Measurements from ENCODE around the gene PACRG. TPM values are rescaled to one million over a fixed set of nuclear protein-coding genes. Genes with fewer than 3 reads are reported as not detected.

Gene PACRG
- total RNA-seq, 1 donor from 2014 or later = 0.17 TPM

DNA sequence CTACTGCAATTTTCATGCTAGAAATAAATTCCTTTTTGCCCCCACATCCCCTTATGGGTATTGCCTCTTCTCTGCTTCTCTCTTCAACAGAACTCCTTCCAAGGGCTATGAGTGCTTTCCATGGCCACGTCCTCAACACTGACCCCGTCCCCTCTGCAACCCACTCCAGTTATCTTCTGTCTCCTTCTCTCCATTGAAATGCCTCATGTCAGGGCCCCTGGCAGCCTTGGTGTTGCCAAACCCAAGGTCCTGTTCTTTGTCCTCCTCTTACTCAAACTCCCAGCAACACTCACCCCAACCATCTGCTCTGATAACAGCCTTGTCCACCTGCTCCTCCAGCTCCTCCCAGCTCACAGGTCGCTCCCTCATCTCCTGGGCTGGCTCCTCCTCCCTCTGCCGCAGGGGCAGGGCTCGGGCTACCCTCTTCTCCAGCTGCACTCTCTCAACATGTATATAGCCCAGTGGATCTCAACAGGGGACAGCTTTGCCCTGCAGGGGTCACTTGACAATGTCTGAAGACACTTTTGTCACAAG is 490.7 kb downstream of the PACRG start:
- DNase-seq = no peak

DNA sequence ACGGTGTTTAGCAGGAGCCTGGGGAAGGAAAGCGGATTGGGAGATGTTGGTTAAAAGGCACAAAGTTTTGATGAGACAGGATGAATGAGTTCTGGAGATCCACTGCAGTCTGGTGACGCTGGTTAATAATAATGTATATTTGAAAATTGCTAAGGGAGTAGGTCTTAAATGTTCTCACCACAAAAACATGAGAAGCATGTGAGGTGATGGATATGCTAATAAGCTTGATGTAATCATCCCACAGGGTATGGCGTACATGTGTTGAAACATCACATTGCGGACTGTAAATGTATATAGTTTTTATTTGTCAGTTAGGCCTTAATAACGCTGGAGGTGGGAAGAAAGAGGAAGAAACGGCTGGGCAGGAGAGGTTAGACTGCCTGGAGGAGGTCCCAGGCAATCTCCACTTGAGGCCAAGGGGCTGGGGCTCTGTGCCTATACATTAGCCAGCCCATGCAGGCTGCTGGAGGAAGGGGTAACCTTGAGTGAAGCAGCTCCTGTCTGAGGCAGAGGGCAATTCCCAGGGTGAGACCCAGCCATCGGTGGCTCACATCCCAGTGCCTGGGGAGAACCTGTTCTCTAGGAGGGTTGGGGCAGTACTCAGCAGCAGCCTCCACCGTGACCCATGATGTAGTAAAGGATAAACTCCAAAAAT is 498.5 kb downstream of the PACRG start:
- no peak for DNase-seq

DNA sequence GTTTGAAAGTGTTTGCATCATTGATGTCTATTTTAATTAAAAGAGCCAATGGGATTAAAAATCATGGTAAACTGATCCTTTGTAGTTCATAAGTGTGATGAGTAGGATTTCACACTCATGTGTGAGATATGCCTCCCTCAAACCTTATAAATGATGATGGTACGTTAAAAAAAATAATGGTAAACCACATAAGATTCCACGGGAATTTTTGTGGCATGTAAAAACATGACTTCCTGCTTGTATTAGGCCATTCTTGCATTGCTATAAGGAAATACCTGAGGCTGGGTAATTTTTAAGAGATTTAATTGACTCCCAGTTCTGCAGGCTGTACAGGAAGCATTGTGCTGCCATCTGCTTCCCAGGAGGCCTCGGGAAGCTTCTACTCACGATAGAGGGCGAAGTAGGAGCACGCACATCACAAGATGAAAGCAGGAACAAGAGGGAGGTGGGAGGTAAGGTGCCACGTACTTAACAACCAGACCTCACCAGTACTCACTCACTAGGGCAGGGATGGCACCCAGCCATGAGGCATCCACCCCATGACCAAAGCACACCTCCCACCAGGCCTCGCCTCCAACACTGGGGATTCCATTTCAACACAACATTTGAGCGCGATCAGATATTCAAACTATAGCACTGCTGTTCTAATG is 499.2 kb downstream of the PACRG start:
- no peak for DNase-seq

DNA sequence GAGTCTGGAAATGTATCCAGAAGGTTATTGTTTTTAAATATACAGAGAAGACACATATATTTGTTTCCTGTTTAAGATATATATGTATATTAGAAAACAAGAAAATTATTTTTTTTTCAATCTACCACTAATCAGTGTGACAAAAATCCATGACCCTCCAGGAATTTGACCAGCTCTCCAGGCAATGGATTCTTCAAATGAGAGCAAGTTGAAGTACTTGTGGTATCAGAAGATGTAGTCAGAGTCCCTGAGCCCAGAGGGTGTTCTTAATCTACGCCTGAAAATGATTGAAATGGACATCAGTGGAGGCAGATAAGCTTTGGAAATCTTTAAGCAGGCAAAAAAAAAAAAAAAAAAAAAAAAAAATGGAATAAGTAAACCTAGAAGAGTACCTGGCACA is 500.3 kb downstream of the PACRG start:
- DNase-seq = no peak

- no peak for DNase-seq
Observed at GRCh38 chr6:163229050-163229449, 501.3 kb downstream of the PACRG start.

DNA sequence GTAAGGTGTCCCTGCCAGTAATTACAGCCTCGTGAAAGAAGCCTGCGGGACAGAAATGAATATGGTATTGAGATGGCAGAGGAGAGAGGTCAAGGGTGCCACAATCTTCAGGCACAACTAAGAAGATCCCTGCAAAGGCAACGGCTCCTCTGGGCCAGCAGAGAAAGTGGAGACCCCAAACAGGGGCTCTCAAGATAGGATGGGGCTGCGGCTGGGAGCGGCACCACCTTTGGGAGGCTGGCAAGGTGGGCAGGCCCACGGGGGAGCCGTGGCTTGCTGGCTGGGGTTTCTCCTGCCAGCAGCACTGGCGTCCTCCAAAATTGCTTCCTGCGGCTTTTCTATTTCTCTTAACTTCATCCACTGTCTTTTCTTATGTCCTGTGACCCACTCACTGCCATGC is 503.1 kb downstream of the PACRG start:
- DNase-seq = no peak

DNA sequence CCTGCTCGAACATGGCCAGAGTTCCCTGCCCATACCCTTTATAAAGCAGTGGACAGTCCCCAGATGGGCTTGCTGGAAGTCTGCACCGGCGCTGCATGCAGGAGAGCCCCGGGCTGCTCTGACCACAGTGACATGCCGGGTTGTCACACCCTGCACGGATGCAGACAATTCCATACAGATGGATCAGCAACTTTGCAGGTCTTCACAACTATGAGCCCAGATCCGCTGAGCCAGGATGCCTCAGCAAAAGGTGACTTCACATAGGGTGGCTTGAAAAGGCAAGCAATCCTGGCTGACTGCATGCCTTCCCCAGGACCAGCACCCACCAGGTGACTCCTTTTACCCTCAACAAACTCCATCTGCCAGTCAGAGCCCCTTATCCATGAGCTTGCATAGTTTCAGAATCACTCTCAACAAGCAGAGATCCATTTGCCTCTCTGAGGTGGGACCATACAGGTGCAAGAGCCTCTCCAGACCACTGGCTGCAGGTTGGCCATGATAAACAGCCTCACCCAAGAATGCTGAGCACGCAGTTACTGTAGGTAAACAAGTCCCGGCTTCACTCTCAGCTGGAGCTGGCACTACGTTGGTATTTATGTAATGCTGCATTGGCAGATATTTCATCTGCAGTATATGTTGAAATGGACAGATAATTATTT is 503.7 kb downstream of the PACRG start:
- DNase-seq = no peak

- DNase-seq = no peak
Observed at GRCh38 chr6:163232015-163232523, 504.3 kb downstream of the PACRG start.

- DNase-seq = no peak
Observed at GRCh38 chr6:163232649-163233048, 504.9 kb downstream of the PACRG start.

DNA sequence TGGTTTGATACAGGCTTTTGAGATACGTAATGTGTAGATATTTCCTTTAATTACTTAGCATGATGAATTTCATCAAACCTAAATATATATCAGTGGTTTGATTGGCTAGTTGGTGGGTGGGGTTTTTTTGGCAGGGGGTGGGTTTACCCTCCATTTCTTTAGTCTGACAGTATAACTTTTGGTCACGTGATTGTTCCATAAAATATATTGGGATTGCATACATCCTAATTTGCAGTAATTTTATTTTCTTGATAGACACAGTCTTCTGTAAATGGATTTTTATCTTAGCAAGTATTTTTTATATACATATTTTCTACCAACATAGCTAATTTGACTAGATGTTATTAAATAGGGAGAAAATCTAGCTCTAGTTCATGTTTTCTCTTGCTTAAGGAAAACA is 509.3 kb downstream of the PACRG start:
- DNase-seq = no peak

GRCh38 chr6:163239572-163240340 is 512.0 kb downstream of the PACRG start:
- no peak for DNase-seq

- DNase-seq = no peak
Observed at GRCh38 chr6:163240556-163240955, 512.8 kb downstream of the PACRG start.

- no peak for DNase-seq
Observed at GRCh38 chr6:163241683-163242082, 513.9 kb downstream of the PACRG start.

GRCh38 chr6:163243083-163243482 is 515.3 kb downstream of the PACRG start:
- no peak for DNase-seq

DNA sequence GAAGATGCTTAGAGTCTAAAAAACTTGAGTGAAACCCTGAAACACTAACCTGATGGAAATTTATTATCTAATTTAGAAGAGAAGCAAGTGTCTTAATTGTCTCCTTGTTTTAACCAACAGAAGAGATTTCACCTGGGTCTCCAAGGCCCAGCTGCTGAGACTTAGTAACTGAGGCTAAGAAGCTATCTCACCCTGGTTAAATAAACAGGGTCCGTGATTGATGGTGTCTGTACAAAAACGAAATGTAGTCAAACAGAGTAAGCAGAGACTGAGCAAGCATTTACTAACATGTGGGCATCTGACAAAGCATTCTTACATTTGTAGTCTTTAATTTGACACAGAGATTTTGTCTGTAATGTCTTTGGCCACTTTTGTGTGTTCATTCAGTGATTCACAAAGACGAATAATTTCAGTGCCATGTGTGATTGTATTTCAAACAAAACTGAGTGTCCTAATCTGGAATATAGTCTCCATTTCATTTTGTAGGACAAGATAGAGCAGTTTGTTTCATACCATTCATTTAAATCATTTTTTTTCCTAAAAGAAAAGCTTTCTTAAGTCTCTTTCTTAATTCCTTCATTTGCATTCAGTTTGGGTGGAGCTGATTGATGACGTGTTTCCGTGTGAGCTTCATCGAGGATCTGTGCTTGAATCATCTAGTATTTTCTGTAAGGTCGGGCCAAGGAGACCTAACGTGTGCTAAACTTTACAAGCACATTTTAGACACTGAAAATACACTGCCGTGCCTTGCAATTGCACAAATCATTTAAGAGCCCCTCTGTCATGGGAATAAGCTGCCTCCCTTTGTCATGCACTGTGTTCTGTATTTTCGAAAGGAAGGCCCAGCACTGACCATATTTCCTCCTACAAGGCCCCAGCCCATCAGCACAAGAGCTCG is 516.2 kb downstream of the PACRG start:
- no peak for DNase-seq

DNA sequence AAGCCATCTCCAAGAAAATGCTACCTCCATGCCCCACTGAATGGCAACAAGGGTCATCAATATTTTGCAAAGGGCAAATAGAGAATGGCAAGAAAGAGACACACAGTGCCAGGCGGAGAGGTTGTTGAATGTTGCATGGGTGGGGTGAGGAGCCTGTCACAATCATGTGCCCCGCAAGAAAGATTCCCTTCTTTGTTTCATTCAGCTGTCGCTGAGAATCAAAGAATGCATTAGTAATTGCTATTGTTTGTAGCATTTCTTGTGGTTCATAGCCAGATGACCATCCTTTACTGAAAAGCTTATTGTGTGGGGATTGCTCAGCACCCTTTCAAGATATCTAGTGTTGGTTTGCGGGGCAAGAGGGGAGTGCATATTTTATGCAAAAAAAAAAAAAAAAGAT is 520.3 kb downstream of the PACRG start:
- no peak for DNase-seq

GRCh38 chr6:163249651-163250101 is 521.9 kb downstream of the PACRG start:
- DNase-seq = peak; percentile 64

- DNase-seq = no peak
Observed at GRCh38 chr6:163250116-163250515, 522.3 kb downstream of the PACRG start.

GRCh38 chr6:163252061-163252591 is 524.4 kb downstream of the PACRG start:
- no peak for DNase-seq

DNA sequence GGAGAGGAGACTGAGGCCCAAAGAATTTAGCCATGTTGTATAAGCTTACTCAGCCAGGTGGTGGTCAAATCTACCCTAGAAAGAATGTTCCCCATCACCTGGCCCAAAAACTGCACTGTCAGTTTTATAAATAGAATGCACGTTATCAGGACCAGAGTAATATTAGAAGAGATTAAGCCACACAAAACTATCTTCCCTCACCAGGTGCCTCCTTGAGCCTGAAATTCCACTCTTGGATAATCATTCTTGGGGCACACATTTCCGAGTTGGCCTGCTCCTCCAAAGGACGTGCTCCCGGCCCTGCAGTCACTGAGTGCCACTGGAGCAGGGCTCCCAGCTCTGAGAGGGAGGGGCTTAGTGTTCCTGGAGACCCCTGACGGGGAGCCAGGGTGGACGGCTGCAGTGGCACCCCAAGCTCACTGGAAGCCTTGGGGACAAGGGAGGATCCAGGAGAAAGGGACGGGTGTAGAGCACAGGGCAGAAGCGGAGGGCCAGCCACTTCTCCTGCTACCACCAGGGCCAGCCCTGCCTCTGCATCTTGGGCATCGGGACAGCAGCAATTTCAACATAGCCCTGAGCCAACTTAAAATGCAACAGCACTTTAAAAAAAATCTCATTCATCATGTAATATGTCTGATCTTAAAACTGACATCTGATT is 525.9 kb downstream of the PACRG start:
- DNase-seq = no peak

DNA sequence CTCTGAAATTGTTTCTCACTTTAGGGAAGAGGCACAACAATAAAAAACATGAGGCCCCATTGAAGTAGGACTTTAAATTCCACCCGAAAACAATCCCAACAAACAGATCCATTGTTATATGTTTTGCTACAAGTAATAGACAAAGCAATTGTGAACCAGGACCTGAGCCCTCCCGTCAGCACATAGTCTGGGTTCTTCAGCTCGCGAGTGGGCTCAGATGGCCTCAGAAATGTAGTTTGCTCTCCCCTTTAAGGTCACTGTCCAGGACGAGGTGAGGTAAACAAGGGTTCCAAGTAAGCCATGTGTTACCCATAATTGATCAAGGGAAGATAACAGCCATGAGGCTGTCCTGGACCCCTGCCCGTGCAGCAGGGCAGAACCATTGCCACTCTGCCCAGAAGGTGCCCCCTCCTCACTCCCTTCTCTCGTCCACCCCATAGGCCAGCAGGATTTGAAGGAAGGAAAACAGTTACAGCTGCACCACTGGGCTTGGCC is 526.6 kb downstream of the PACRG start:
- no peak for DNase-seq

Data from dermis blood vessel endothelial cell (primary cell).